GM19467 (cell line): ENCODE results near the gene IPO13.

Experiments
- ATAC-seq: cut with Tn5 transposase; IDR thresholded peaks from one replicate; pipeline ENCODE4 v1.9.1; 2021; ENCODE audit warnings: mild to moderate bottlenecking, moderate library complexity; ENCODE audit not compliant: unreplicated experiment

IPO13 gene

DNA sequence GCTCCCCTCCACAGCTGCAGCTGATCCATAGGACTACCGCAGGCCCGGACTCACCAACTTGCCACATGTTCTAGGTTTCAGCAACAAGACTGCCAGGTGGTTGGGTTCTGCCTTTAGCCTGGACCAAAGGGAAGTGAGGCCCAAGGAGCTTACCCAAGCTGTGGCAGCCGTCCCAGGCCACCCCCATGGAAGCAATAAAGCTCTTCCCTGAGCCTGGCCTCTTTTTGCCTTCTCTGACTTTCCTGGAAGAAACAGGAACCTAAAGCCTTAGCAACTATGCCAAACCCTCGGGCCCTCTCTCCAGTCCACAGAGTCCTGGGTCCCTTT lies 15.8 kb upstream of the IPO13 start:
- no peak for ATAC-seq

DNA sequence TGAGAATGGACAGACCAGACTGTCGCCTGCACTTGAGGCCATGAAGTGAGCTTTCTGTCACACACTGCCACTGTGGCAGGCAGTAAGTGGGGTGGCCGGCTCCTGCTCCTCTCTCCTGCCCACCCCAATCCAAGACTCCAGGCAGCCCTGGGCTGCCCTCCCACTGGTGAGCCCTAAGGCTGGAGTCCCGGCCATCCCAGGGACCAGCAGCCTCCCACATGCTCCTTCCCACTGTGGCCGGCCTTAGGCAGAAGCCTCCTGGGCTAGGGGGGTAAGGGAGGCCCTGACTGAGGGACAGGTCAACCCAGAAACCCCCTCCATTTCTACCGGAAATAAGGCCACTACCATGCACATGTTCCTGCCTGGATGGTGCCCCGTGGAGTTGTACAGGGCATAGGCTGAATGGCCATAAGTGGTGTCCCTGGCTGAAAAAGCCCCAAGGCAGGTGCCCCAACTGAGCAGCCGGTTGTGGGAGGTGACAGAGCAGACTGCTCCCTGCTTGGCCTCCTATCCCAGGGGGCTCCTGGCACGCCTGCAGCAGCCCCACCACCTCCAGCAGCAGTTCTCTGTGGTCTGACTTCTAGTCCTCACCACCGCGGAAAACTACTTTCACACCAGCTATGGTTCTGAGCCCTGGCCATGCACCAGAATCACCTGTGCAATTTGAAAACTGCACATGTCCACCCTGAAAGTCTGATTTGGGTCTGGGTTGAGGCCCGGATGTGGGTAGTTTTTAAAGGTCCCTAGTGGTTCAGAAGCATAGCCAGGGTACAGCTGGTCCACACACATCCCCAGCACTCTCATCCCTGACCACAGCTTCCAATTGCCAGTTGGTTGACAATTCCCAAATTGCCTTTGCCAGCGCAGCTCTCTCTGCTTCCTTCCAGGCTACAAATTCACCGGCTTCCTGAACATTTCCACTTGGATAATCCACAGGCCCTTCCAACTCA lies 14.8 kb upstream of the IPO13 start:
- ATAC-seq, result no peak

DNA sequence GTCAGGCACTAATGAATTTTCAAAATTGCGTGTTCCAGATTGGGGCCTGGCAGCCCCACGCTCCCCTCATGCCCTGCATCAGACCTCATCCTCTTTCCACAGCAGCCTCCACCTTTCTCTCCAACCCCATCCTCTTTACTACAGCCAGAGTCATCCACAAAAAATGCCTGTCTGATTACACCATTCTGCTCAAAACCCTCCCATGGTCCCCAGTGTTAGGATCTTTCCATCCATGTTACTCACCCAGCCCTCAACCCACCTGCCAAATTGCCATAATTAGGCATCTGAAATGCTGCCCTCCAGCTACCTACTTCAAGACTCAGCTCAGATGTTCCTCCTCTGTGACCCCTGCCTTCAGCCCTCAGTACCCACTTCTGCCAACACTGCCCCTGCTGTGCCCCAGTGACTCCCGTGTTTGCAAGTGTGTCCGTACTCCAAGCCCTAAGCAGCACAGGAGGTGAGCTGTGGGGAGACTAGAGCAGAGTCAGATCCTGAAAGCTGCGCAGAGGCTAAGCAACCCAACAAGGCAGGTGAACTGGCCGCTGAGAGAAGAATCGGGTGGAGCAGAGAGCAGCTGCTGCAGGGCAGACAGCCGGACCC lies 13.9 kb upstream of the IPO13 start:
- no peak for ATAC-seq

DNA sequence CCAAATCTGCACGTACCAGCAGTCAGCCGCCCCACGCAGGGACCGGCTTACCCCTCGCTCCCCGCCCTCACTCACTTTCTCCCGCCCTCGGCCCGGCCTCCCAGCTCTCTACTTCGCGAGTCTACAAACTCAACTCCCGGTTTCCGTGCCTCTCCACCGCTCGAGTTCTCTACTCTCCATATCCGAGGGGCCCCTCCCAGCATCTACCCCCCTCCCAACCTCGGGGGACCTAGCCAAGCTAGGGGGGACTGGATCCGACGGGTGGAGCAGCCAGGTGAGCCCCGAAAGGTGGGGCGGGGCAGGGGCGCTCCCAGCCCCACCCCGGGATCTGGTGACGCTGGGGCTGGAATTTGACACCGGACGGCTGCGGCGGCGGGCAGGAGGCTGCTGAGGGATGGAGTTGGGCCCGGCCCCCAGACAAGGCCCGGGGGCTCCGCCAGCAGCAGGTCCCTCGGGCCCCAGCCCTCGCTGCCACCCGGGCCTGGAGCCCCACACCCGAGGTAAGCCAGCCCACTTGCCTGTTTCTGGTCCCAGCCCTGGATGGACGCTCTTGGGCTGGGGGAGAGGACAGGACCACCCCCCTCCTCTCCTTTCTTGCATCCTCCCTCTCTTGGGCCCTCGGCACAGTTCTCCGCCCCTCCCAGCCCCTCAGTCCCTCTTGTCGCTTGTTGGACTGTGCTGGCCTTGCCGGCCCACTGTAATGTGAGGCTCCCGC lies 13.2 kb upstream of the IPO13 start, which contains the start of gene ARTN:
Gene ARTN (plus strand): TSS at position 416 of the 715 bp plus-strand sequence. CDS start 1,856 bp downstream, outside the sequence.
- no peak for ATAC-seq

DNA sequence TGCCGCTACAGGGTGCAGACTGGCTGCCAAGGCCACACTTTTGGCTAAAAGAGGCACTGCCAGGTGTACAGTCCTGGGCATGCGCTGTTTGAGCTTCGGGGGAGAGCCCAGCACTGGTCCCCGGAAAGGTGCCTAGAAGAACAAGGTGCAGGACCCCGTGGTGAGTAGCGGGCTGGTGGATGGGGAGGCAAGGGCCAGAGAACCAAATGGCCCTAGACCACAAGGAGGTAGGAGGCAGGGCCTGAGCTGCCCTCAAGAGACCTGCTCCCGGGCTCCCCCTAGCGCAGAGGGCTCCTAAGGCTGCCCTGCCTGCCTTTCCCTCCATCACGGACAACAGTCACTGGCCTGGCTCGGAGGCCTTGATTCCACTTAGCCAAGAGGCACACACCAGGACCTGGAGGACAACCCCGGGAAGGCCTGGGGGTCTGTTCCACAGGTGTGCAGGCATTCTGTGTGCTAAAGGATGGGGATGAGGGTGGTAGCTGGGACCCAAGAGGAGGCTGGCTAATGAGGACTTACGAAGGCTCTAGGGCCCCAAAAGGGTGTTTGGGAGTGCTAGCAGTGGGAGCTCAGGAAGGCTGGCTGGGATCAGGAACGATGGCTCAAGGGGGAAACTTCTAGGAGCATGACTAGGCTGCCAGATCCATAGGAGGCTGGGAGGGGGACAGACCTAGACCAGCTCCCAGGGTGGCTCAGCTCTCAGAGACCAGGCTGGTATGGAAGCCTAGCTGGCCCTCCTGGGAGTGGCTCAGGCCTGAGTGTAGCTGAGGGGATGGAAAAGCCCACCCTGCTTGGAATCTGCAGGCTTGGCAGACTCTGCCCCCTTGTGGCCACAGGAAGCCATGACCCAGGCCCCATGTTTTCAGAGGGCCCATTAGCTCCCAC lies 12.4 kb upstream of the IPO13 start:
- ATAC-seq, result no peak

DNA sequence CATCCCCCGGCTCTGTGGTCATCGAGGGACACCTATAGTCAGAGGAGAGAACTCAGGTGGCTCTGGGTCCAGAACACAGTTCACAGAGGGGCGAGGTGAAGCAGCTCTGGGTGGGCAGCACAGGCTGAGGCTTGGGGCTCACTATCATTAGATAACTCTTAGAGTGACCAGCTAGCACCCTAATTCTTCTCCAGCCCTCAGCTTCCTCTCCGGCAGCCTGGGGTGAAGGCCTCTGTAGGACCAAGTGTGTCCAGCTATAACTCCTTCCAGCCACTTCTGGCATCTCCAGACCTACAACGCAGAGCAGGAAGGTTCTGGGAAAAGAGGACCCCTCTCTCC lies 11.8 kb upstream of the IPO13 start:
- ATAC-seq, result no peak

DNA sequence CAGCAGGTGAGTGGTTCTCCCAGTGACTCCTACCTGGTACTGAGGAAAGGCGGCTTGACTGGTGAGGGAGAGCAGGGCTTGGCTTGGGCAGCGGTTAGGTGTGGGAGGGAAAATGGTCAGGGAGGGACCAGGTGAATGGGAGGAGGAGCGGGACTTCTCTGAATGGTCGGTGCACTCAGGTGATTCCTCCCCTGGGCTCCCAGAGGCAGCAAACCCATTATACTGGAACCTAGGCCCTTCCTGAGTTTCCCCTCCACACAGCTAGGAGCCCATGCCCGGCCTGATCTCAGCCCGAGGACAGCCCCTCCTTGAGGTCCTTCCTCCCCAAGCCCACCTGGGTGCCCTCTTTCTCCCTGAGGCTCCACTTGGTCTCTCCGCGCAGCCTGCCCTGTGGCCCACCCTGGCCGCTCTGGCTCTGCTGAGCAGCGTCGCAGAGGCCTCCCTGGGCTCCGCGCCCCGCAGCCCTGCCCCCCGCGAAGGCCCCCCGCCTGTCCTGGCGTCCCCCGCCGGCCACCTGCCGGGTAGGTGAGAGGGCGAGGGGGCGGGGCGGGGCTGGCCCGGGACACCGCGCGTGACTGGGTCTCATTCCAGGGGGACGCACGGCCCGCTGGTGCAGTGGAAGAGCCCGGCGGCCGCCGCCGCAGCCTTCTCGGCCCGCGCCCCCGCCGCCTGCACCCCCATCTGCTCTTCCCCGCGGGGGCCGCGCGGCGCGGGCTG lies 10.9 kb upstream of the IPO13 start:
- ATAC-seq, result no peak

DNA sequence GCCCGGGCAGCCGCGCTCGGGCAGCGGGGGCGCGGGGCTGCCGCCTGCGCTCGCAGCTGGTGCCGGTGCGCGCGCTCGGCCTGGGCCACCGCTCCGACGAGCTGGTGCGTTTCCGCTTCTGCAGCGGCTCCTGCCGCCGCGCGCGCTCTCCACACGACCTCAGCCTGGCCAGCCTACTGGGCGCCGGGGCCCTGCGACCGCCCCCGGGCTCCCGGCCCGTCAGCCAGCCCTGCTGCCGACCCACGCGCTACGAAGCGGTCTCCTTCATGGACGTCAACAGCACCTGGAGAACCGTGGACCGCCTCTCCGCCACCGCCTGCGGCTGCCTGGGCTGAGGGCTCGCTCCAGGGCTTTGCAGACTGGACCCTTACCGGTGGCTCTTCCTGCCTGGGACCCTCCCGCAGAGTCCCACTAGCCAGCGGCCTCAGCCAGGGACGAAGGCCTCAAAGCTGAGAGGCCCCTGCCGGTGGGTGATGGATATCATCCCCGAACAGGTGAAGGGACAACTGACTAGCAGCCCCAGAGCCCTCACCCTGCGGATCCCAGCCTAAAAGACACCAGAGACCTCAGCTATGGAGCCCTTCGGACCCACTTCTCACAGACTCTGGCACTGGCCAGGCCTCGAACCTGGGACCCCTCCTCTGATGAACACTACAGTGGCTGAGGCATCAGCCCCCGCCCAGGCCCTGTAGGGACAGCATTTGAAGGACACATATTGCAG lies 10.2 kb upstream of the IPO13 start:
- no peak for ATAC-seq

DNA sequence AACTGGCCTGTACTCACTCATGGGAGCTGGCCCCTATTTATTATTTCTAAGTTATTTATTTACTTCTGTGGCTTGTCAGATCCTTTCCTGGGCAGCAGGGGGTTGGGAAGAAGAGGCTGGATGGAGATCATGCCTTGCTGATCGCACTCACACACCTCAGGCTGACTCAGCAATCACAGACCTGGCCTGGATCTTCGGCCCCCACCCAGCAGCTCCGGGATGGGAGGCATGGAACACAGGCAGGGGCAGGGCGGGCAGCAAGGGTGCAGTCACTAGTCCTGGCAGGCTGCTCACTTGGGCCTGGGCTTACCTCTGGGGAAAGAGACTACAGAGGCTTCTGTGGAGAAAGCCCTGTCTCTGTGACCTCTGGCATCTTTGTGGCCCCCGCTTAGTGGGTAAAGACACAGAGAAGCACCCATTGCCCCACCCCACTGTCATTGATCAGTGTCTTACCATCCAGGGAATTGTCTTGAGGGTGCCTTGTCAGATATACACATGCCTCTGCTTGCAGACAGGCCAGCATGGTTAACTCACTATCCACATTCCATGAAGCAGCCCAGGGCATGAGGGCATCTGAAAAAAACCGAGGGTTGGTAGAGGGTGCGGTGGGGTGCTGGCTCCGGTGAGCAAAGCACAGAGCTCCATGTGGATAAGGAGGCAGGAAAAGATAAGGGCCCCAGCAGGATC lies 9.4 kb upstream of the IPO13 start:
- ATAC-seq, result no peak

DNA sequence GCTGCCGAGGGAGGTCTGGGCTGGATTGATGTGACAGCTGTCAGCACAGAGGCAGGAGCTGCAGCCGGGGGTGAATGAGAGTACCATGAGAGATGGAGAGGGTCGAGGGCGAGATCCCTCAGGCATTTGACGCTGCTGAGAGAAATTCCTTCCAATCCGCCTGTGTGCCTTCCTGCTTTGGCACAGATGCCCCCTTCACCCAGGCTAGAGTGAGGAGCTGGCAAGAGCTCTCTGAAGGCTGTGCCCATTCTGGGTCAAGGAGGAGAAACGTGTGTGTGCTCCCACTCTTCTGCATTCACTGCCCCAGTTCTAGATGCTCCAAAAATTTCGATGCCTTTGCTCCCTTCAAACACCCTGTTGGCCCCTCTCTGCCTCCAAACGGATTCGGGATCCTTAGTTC lies 8.4 kb upstream of the IPO13 start:
- ATAC-seq, result no peak

DNA sequence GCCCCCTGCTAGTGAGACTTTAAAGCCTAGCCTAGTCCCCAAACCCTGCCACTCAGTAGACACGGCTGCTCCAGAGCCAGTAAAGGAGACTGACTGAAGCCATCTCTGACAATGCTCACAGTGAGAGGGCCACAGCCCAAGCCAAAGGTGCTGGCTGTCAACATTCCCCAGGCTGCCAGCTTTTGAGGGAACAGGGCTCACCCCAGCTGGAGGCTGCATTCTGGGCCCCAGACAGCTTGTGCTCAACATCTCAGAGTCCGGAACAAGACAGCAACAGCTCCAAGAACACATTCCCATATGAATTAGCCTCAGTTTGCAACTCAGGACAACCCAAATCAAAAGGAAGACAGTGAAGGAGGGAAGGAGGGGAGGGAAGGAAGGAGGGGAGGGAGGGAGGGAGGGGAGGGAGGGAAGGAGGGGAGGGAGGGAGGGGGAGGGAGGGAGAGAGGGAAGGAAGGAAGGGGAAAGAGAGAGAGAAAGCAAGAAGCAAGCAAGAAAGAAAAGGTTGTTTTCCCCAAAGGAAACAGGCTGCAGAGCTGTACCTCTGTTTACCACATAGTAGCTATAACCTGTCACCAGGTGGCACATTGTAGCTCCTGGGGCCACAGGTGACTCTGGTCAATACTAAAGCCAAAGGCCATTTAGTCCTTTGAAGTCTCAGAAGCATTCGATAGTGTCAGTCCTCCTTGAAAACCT lies 7.7 kb upstream of the IPO13 start:
- no peak for ATAC-seq

DNA sequence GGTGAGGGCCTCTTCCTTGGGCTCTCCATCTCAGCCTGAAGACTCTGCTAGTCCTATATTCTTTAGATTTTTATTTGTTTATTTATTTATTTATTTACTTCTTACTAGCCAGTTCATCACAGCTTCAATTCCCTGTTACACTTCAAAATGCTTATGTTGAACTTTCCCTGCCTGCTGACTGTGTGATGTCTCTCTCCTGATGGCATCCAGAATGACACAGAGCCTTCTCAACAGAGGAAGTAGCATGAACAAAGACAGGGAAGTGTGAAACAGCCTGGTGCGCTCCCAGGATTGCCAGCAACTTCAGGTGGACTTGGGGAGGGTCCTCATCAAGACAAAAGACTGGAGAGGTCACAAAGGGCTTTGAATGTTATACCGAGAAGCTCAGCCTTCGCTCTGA lies 4.3 kb upstream of the IPO13 start:
- no peak for ATAC-seq

DNA sequence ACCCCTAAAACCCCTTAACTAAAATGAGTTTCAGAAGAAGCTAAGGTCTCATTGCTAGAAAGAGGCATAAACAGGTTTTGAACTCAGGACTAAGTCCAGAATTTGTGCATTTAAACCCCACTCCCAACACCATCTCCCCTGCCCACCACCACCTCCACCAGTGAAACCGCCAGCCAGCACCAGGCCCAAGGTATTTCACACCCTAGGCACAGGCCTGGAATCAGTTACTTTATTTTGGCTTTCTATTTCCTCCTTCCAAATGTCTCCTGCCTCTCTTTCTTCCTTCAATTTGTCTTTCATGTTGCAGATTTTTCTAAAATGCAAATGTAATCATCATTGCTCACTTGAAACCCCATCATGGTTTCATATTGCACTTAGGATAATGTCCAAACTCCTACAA lies 1.9 kb upstream of the IPO13 start:
- ATAC-seq, result no peak

DNA sequence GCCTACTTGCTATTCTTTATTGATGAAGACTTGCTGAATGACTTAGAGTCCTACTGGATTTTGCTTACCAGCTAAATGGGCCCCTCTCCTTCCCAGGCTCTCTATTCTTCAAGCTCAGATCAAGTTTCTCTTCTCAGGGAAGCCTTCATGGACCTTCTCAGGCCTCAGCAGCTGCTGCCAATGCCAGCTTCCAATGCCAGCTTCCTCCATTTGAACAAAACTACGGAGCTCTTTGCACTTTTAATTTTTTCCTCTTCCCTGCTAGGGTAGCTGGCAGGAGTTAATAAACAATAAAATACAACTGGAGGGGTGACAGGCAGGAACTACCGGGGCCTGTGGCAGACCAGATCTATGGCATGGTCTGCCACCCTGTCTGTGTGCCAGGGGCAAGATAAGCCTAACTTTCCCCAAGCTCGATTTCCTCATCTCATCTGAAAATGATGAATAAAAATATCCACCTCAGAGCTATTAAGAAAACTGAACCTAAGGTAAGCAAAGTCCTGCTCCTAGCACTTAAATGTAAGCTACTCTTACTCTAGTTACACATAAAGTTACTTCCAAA lies 995 bp upstream of the IPO13 start:
- no peak for ATAC-seq

DNA sequence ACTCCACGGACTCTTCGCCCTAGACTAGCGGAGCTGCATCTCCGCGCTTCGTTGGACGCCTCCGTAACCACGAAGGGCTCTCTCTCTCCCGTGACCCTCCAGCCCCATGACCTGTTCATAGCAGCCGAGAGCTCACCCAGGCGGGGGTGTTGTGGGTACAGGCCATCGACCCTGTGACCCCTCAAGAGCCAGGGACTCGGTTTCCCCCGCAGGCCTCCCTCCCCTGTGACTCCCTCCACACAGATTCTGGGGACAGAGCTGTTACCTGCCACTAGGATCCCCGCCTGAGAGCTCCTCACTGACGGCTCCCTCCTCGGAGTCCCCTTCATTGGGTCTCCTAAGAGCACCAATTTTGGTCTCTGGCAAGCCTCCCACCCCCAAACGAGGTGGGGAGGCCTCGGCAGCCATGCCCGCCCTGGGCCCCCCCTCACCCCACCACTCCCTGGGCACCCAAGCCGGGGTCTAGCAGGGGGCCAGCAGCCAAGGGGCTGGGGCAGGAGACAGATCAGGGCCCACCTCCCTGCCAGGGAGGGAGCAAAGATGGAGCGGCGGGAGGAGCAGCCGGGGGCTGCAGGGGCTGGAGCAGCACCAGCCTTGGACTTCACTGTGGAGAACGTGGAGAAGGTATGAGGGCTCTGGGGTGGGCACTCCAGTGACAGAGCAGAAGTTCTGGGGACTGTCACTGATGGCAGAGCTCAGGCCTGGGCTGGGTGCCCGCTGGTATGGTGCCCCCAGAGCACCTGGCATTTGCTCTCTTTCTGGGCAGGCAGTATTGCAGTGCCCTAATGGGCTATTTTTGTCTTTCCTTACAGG lies 517 bp downstream of the IPO13 start:
- ATAC-seq, result no peak

DNA sequence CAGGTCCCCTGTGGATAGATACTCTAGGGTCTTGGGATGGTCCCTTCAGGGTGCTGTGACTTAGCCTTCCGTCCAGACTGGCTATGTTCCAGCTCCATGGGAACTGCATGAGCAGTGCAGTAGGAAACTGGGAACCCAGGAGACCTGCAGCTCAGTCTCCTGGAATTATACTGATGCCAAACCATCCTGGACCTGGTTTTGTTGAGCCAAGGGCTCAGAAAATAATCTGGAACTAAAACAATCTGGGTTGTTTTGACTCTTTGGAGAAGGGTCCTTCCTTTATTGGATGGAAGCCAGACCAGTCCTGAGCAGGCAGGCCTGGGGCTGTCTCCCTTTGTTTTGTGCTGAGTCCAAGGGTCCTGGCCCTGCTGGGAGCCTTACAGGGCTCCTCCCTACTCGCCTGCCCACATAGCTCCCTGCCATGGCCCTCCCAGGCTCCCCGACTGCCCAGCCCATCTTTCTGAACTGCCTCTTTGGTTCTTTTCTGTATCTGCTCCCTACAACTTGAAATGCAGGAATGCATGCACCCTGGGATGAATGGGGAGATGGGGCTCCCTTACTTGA lies 1.2 kb downstream of the IPO13 start:
- no peak for ATAC-seq

DNA sequence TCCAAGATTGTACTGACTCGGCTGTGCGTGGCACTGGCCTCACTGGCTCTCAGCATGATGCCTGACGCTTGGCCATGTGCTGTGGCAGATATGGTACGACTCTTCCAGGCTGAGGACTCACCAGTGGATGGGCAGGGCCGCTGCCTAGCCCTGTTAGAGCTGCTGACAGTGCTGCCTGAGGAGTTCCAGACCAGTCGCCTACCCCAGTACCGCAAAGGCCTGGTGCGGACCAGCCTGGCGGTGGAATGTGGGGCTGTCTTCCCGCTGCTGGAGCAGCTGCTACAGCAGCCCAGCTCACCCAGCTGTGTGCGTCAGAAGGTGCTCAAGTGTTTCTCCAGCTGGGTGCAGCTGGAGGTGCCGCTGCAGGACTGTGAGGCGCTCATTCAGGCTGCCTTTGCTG lies 2.9 kb downstream of the IPO13 start:
- no peak for ATAC-seq
